Type B pancreatic cell (in vitro differentiated cells): ENCODE data around the gene HS3ST3B1. TPM values are rescaled to one million over a fixed set of nuclear protein-coding genes. Genes with fewer than 3 reads are reported as not detected.

ENCODE experiments used
- DNase-seq: peaks from one replicate; pipeline ENCODE4 v3.0.0; 2021; ENCODE audit warnings: mixed read lengths; ENCODE audit not compliant: unreplicated experiment; ENCODE audit errors: extremely low spot score
- H3K27ac Mint-ChIP-seq: 2 replicates; pipeline ENCODE4 v1.8.0; 2021; ENCODE audit warnings: mild to moderate bottlenecking, mixed read lengths
- H3K27me3 Mint-ChIP-seq: 2 replicates; pipeline ENCODE4 v1.8.0; 2021; ENCODE audit warnings: mixed read lengths
- H3K36me3 Mint-ChIP-seq: 2 replicates; pipeline ENCODE4 v1.8.0; 2021; ENCODE audit warnings: mixed read lengths
- H3K4me1 Mint-ChIP-seq: one replicate; pipeline ENCODE4 v1.8.0; 2021; ENCODE audit warnings: mixed read lengths; ENCODE audit not compliant: unreplicated experiment
- H3K4me3 Mint-ChIP-seq: 2 replicates; pipeline ENCODE4 v1.8.0; 2021; ENCODE audit warnings: mild to moderate bottlenecking, mixed read lengths
- H3K9me3 Mint-ChIP-seq: 2 replicates; pipeline ENCODE4 v1.8.0; 2021; ENCODE audit warnings: mixed read lengths
- total RNA-seq: library from RNA; stranded (reverse); gene quantifications from 2 replicates; pipeline ENCODE4 v1.2.1, GENCODE V29; 2021; ENCODE audit warnings: low replicate concordance
- TF ChIP-seq, protein P1 (sequence below): fragments of 200-600 bp; sonication (generic); conservative IDR thresholded peaks from 2 replicates; pipeline ENCODE4 v1.5.0; 2021; ENCODE audit warnings: antibody characterized with exemption, mild to moderate bottlenecking

Gene HS3ST3B1
- total RNA-seq, 1 donor from 2014 or later, result 12.9 TPM

GRCh38 chr17:14307560-14308024 is 6.7 kb downstream of the HS3ST3B1 start:
- H3K4me1 Mint-ChIP-seq, result peaks cover 50% of the 10 kb centered on the region
- peaks cover 62% of the 10 kb centered on the region for H3K27me3 Mint-ChIP-seq
- no peak for DNase-seq
- TF ChIP-seq, protein P1, sequence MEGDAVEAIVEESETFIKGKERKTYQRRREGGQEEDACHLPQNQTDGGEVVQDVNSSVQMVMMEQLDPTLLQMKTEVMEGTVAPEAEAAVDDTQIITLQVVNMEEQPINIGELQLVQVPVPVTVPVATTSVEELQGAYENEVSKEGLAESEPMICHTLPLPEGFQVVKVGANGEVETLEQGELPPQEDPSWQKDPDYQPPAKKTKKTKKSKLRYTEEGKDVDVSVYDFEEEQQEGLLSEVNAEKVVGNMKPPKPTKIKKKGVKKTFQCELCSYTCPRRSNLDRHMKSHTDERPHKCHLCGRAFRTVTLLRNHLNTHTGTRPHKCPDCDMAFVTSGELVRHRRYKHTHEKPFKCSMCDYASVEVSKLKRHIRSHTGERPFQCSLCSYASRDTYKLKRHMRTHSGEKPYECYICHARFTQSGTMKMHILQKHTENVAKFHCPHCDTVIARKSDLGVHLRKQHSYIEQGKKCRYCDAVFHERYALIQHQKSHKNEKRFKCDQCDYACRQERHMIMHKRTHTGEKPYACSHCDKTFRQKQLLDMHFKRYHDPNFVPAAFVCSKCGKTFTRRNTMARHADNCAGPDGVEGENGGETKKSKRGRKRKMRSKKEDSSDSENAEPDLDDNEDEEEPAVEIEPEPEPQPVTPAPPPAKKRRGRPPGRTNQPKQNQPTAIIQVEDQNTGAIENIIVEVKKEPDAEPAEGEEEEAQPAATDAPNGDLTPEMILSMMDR, result no peak
- H3K9me3 Mint-ChIP-seq, result no peaks in the 10 kb centered on the region
- peak overlapping the region; percentile 69 for H3K4me3 Mint-ChIP-seq
- peak overlapping the region; percentile 34 for H3K27ac Mint-ChIP-seq
- peaks cover 9% of the 10 kb centered on the region for H3K36me3 Mint-ChIP-seq

DNA sequence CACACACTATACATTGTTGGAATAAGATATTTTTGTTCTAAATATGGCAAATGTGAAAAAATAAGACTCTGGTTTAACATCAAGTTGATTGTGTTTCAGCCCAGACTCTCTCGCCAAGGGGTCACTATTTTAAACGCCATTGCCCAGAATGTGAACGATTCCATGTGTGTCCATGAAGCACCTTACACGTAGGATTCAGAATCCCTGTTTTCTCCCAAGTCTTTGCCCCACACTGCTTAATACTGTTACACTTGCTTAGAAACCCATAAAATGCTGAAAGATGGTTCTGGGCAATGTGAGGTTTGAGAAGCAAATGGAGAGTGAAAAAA is 7.7 kb downstream of the HS3ST3B1 start:
- Mint-ChIP-seq H3K27me3 (peaks cover 55% of the 10 kb centered on the region), H3K36me3 (peaks cover 9% of the 10 kb centered on the region), H3K9me3 (no peaks in the 10 kb centered on the region), H3K27ac (no peak overlapping the region), H3K4me3 (peak overlapping the region; percentile 89), H3K4me1 (peaks cover 47% of the 10 kb centered on the region)
- TF ChIP-seq, protein P1, result no peak
- no peak for DNase-seq

DNA sequence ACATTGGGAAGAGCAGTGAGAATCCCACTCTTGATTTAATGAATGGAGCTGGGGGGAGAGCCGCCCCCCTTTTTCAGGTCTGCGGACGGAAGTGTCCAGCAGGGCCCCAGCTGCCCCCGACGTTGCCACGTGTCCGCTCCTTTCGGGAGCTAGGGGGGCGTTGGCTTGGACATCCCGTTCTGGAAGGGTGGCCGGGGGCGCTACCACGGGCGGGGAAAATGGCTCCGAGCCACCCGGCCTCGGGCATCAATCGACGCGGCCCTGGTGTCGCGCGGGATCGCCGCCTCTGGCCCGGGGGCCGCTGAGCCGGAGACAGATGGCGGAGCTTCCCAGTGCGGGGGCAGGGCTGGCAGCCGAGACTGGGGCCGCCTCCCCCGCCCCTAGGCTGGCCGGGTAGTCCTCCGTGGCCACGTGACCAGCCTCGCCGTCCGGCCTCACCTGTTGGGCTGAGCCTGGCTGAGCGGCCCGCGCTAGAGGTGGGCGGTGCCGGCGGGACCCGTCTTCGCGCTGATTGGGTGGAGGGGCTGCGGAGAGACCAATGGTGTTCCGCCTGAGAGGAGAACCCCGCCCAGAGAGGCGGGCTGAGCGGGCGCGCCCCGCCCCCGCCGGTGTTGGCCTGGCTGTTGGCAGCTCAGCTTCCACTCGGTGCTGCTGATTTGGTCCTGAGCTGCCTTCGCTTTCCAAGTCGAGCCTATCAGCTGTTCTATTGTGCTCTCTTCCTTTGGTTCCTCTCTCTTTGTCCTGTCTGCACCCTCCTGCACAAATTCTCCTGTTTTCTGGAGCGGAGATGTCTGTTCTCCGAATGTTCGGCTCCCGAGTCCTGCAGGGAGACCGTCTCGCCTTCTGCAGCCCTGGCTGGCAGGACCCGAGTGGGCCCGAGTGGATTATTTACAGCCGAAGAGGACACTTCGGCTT is 8.3 kb downstream of the HS3ST3B1 start:
- H3K9me3 Mint-ChIP-seq, result no peaks in the 10 kb centered on the region
- TF ChIP-seq, protein P1, result no peak
- H3K4me3 Mint-ChIP-seq, result peak overlapping the region; percentile 92
- peaks cover 9% of the 10 kb centered on the region for H3K36me3 Mint-ChIP-seq
- DNase-seq, result peak; percentile 98
- peak overlapping the region; percentile 73 for H3K27ac Mint-ChIP-seq
- H3K27me3 Mint-ChIP-seq, result peaks cover 51% of the 10 kb centered on the region
- H3K4me1 Mint-ChIP-seq, result peaks cover 44% of the 10 kb centered on the region

GRCh38 chr17:14310101-14310500 is 9.2 kb downstream of the HS3ST3B1 start:
- Mint-ChIP-seq H3K27ac (peak overlapping the region; percentile 46), H3K27me3 (peaks cover 43% of the 10 kb centered on the region), H3K9me3 (no peaks in the 10 kb centered on the region), H3K36me3 (peaks cover 9% of the 10 kb centered on the region), H3K4me1 (peaks cover 40% of the 10 kb centered on the region), H3K4me3 (peak overlapping the region; percentile 92)
- TF ChIP-seq, protein P1, result no peak
- DNase-seq, result no peak

- Mint-ChIP-seq H3K36me3 (peaks cover 9% of the 10 kb centered on the region), H3K4me1 (peaks cover 38% of the 10 kb centered on the region), H3K4me3 (peak overlapping the region; percentile 92), H3K27me3 (peaks cover 38% of the 10 kb centered on the region), H3K9me3 (no peaks in the 10 kb centered on the region), H3K27ac (no peak overlapping the region)
- TF ChIP-seq, protein P1, result no peak
- no peak for DNase-seq
Measured at GRCh38 chr17:14310605-14311004, 9.7 kb downstream of the HS3ST3B1 start.
